SU-DHL-6 (cell line): ENCODE data around the gene ALOX5.
"Not testable (repeated sequence)": the region's sequence is repeated elsewhere in the genome, so short reads cannot be mapped to it uniquely, and the experiment has no call there.

Source experiments
- H2AFZ ChIP-seq: fragments of 200-600 bp; sonication (generic); 2 replicates; pipeline ENCODE4 v1.6.1; 2014; ENCODE audit warnings: low read depth, mild to moderate bottlenecking, moderate library complexity, mixed read lengths, antibody characterized with exemption, low read length; ENCODE audit not compliant: severe bottlenecking
- H3F3A ChIP-seq: fragments of 200-600 bp; shearing (Covaris generic); 2 replicates; pipeline ENCODE4 v1.6.0; 2016; ENCODE audit warnings: antibody characterized with exemption, mild to moderate bottlenecking; ENCODE audit not compliant: insufficient read depth
- H3K27ac ChIP-seq: fragments of 200-600 bp; sonication (generic); 2 replicates; pipeline ENCODE4 v1.5.1; 2016; ENCODE audit warnings: low read depth, mild to moderate bottlenecking, low read length, moderate library complexity, mixed read lengths
- H3K27me3 ChIP-seq: fragments of 200-600 bp; sonication (generic), shearing (Covaris generic); 2 replicates; pipeline ENCODE4 v1.6.0; 2014; ENCODE audit warnings: mild to moderate bottlenecking, low read length
- H3K36me3 ChIP-seq: fragments of 200-600 bp; sonication (generic); 2 replicates; pipeline ENCODE4 v1.6.1; 2014; ENCODE audit warnings: mild to moderate bottlenecking, low read length, mixed read lengths
- H3K4me2 ChIP-seq: fragments of 300-600, 200-600 bp; shearing (Covaris generic), sonication (generic); 2 replicates; pipeline ENCODE4 v1.6.0; 2014; ENCODE audit warnings: low read length, low read depth, mild to moderate bottlenecking; ENCODE audit not compliant: poor library complexity, severe bottlenecking
- H3K4me3 ChIP-seq: fragments of 200-600 bp; sonication (generic); 2 replicates; pipeline ENCODE4 v1.5.1; 2014; ENCODE audit warnings: antibody characterized with exemption, low read length, mild to moderate bottlenecking, mixed read lengths; ENCODE audit not compliant: insufficient read depth, poor library complexity, severe bottlenecking
- H3K79me2 ChIP-seq: fragments of 200-600 bp; sonication (generic); 2 replicates; pipeline ENCODE4 v1.6.1; 2014; ENCODE audit warnings: mild to moderate bottlenecking, low read length, moderate library complexity; ENCODE audit not compliant: insufficient read depth
- H3K9ac ChIP-seq: fragments of 200-600 bp; sonication (generic); 2 replicates; pipeline ENCODE4 v1.7.0; 2014; ENCODE audit warnings: mild to moderate bottlenecking, low read length
- H3K9me2 ChIP-seq: fragments of 200-600 bp; sonication (generic); replicated peaks from 2 replicates; pipeline ENCODE4 v1.6.1; 2014; ENCODE audit warnings: low read length; ENCODE audit not compliant: insufficient read depth
- H3K9me3 ChIP-seq: fragments of 200-600 bp; sonication (generic); 2 replicates; pipeline ENCODE4 v1.6.1; 2014; ENCODE audit warnings: low read length, mixed read lengths; ENCODE audit not compliant: insufficient read depth
- H4K20me1 ChIP-seq: fragments of 200-600 bp; sonication (generic); 2 replicates; pipeline ENCODE4 v1.6.1; 2014; ENCODE audit warnings: low read depth, mild to moderate bottlenecking, antibody characterized with exemption, low read length, moderate library complexity, mixed read lengths
- EZH2phosphoT487 ChIP-seq: fragments of 200-600 bp; sonication (generic), shearing (Covaris generic); conservative IDR thresholded peaks from 2 replicates; pipeline ENCODE4 v1.6.1; 2018; ENCODE audit warnings: mild to moderate bottlenecking, antibody characterized with exemption, low read length, moderate library complexity, mixed read lengths
- TF ChIP-seq, protein P1 (sequence below): fragments of 200-600 bp; sonication (generic); IDR thresholded peaks from one replicate; pipeline ENCODE4 v1.5.1; 2017; ENCODE audit warnings: antibody characterized with exemption, mild to moderate bottlenecking, low read length, moderate library complexity; ENCODE audit not compliant: insufficient read depth, poor library complexity, severe bottlenecking

Gene ALOX5

GRCh38 chr10:45383682-45384330 lies 9.8 kb downstream of the ALOX5 start:
- Histone ChIP-seq H3K27ac (no peak overlapping the region), H4K20me1 (no peaks in the 10 kb centered on the region; the same call in 1 of the 2 replicates), H3K27me3 (no peaks in the 10 kb centered on the region), H3K4me3 (no peak overlapping the region), H3K79me2 (peaks cover 81% of the 10 kb centered on the region), H2AFZ (no peak overlapping the region), H3K9ac (no peak overlapping the region), H3F3A (no peaks in the 10 kb centered on the region), H3K4me2 (no peak overlapping the region), H3K9me2 (no peaks in the 10 kb centered on the region), H3K9me3 (no peaks in the 10 kb centered on the region; the same call in 1 of the 2 replicates), H3K36me3 (peaks cover 54% of the 10 kb centered on the region)
- TF ChIP-seq, protein P1, sequence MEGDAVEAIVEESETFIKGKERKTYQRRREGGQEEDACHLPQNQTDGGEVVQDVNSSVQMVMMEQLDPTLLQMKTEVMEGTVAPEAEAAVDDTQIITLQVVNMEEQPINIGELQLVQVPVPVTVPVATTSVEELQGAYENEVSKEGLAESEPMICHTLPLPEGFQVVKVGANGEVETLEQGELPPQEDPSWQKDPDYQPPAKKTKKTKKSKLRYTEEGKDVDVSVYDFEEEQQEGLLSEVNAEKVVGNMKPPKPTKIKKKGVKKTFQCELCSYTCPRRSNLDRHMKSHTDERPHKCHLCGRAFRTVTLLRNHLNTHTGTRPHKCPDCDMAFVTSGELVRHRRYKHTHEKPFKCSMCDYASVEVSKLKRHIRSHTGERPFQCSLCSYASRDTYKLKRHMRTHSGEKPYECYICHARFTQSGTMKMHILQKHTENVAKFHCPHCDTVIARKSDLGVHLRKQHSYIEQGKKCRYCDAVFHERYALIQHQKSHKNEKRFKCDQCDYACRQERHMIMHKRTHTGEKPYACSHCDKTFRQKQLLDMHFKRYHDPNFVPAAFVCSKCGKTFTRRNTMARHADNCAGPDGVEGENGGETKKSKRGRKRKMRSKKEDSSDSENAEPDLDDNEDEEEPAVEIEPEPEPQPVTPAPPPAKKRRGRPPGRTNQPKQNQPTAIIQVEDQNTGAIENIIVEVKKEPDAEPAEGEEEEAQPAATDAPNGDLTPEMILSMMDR, result no peak
- no peak for TF ChIP-seq EZH2phosphoT487

GRCh38 chr10:45386657-45387056 lies 12.6 kb downstream of the ALOX5 start:
- TF ChIP-seq, protein P1, result no peak
- TF ChIP-seq EZH2phosphoT487, result no peak
- no peak overlapping the region for H2AFZ ChIP-seq
- H3K9ac ChIP-seq, result no peak overlapping the region
- peaks cover 56% of the 10 kb centered on the region for H3K79me2 ChIP-seq
- no peaks in the 10 kb centered on the region; the same call in 1 of the 2 replicates for H3K9me3 ChIP-seq
- H3K9me2 ChIP-seq, result no peaks in the 10 kb centered on the region
- H4K20me1 ChIP-seq, result no peaks in the 10 kb centered on the region
- no peaks in the 10 kb centered on the region for H3F3A ChIP-seq
- H3K27ac ChIP-seq, result no peak overlapping the region
- no peak overlapping the region for H3K4me3 ChIP-seq
- peaks cover 54% of the 10 kb centered on the region for H3K36me3 ChIP-seq
- no peaks in the 10 kb centered on the region for H3K27me3 ChIP-seq
- H3K4me2 ChIP-seq, result no peak overlapping the region

DNA sequence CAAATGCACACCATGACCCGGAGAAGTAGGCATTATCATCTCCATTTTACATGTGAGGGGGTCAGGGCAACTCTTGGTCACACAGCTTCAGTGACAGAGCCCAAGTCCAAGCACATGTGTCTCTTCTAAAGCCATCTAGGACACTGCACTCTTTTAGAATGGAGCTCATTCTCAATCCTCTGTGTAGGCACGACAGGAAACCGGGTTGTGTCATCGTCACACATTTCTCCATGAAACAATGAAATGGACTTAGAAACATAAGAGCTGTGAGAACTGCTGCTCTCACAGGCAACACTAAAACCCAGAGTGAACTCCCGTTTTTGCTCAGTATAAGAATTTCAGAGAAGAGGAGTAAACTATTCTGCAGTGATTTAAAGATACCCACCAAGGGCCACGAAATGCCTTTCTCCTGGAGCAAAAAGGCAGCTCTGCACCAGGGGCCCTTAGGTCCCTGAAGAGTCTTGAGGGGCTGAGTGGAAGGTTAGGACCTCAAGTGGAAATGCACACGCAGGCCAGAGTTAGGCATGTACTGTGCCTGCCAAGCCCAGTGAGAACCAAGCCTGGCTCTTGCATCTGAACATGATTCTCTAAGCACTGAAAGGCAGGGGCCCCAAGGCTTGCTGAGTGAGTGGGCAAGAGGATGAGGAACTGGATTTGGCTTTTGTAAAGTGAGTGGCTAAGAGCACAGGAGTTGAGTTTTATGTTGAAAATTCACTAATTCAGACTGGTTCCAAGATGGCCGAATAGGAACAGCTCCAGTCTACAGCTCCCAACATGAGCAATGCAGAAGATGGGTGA lies 13.3 kb downstream of the ALOX5 start:
- peaks cover 54% of the 10 kb centered on the region for H3K36me3 ChIP-seq
- no peak overlapping the region for H2AFZ ChIP-seq
- peaks cover 50% of the 10 kb centered on the region for H3K79me2 ChIP-seq
- H3F3A ChIP-seq, result no peaks in the 10 kb centered on the region
- H3K4me3 ChIP-seq, result no peak overlapping the region
- no peaks in the 10 kb centered on the region; the same call in 1 of the 2 replicates for H3K9me3 ChIP-seq
- no peaks in the 10 kb centered on the region for H3K9me2 ChIP-seq
- no peaks in the 10 kb centered on the region for H4K20me1 ChIP-seq
- no peak overlapping the region for H3K4me2 ChIP-seq
- no peak overlapping the region for H3K27ac ChIP-seq
- H3K9ac ChIP-seq, result no peak overlapping the region
- no peak for TF ChIP-seq EZH2phosphoT487
- TF ChIP-seq, protein P1, result no peak
- H3K27me3 ChIP-seq, result no peaks in the 10 kb centered on the region

- not testable (repeated sequence) for H3K27me3 ChIP-seq
- H3K36me3 ChIP-seq, result peaks cover 34% of the 10 kb centered on the region
Observed at GRCh38 chr10:45389671-45390070, 15.7 kb downstream of the ALOX5 start.

GRCh38 chr10:45391636-45392035 lies 17.6 kb downstream of the ALOX5 start:
- H3F3A ChIP-seq, H3K4me3 ChIP-seq, H3K9ac ChIP-seq, H2AFZ ChIP-seq, H3K27ac ChIP-seq, H3K4me2 ChIP-seq, H3K9me2 ChIP-seq, H3K27me3 ChIP-seq, H4K20me1 ChIP-seq, H3K9me3 ChIP-seq: not testable (repeated sequence)
- H3K79me2 ChIP-seq, result peaks cover 22% of the 10 kb centered on the region
- H3K36me3 ChIP-seq, result peaks cover 31% of the 10 kb centered on the region

More at GRCh38 chr10:45389671-45390070, 15.7 kb downstream of the ALOX5 start:
- peaks cover 31% of the 10 kb centered on the region for H3K79me2 ChIP-seq
- not testable (repeated sequence) for H3F3A ChIP-seq, H3K9me2 ChIP-seq, H3K4me2 ChIP-seq, H2AFZ ChIP-seq, H3K9me3 ChIP-seq, H3K4me3 ChIP-seq, H3K27ac ChIP-seq, H4K20me1 ChIP-seq, H3K9ac ChIP-seq
